H9 (cell line): ENCODE measurements around the gene MEF2C. TPM values are rescaled to one million over a fixed set of nuclear protein-coding genes. Genes with fewer than 3 reads are reported as not detected.

Experiments used
- DNase-seq: peaks from one replicate; pipeline ENCODE4 v3.0.0-alpha.2; 2017
- H2AFZ ChIP-seq: one replicate; pipeline ENCODE4 v1.6.1; 2013; ENCODE audit warnings: mild to moderate bottlenecking, low read length, control low read depth, moderate library complexity
- H2AK5ac ChIP-seq: 2 replicates; pipeline ENCODE4 v1.6.1; 2013; ENCODE audit warnings: low read length, control low read depth, mixed read lengths; ENCODE audit not compliant: insufficient read length
- H2BK120ac ChIP-seq: one replicate; pipeline ENCODE4 v1.6.1; 2013; ENCODE audit warnings: low read depth, mild to moderate bottlenecking, low read length, control low read depth, inconsistent platforms; ENCODE audit not compliant: poor library complexity, severe bottlenecking
- H2BK12ac ChIP-seq: 2 replicates; pipeline ENCODE4 v1.6.1; 2013; ENCODE audit warnings: low read length, control low read depth, mixed read lengths, low read depth; ENCODE audit not compliant: insufficient read length
- H2BK15ac ChIP-seq: 2 replicates; pipeline ENCODE4 v1.6.1; 2013; ENCODE audit warnings: low read depth, low read length, control low read depth
- H2BK20ac ChIP-seq: one replicate; pipeline ENCODE4 v1.6.1; 2013; ENCODE audit warnings: low read depth, mild to moderate bottlenecking, low read length, control low read depth, inconsistent platforms; ENCODE audit not compliant: poor library complexity, severe bottlenecking
- H2BK5ac ChIP-seq: 2 replicates; pipeline ENCODE4 v1.6.1; 2013; ENCODE audit warnings: low read length, control low read depth, mixed read lengths; ENCODE audit not compliant: insufficient read length
- H3K14ac ChIP-seq: 2 replicates; pipeline ENCODE4 v1.6.1; 2013; ENCODE audit warnings: low read length, control low read depth; ENCODE audit not compliant: insufficient read depth
- H3K18ac ChIP-seq: 2 replicates; pipeline ENCODE4 v1.6.1; 2013; ENCODE audit warnings: low read depth, mild to moderate bottlenecking, mixed read lengths, low read length, control low read depth; ENCODE audit not compliant: insufficient read length
- H3K23ac ChIP-seq: 2 replicates; pipeline ENCODE4 v1.6.1; 2013; ENCODE audit warnings: low read length, control low read depth, mixed read lengths, low read depth; ENCODE audit not compliant: insufficient read length
- H3K23me2 ChIP-seq: 2 replicates; pipeline ENCODE4 v1.6.1; 2013; ENCODE audit warnings: low read depth, mild to moderate bottlenecking, mixed read lengths, low read length, control low read depth; ENCODE audit not compliant: insufficient read length, poor library complexity, severe bottlenecking
- H3K27ac ChIP-seq: 2 replicates; pipeline ENCODE4 v1.5.1; 2013; ENCODE audit warnings: low read length, control low read depth, mixed read lengths, low read depth; ENCODE audit not compliant: insufficient read length
- H3K27me3 ChIP-seq: 2 replicates; pipeline ENCODE4 v1.6.1; 2013; ENCODE audit warnings: low read length, control low read depth, inconsistent platforms; ENCODE audit not compliant: insufficient read depth
- H3K4ac ChIP-seq: 2 replicates; pipeline ENCODE4 v1.6.1; 2013; ENCODE audit warnings: low read depth, mild to moderate bottlenecking, control low read depth, inconsistent platforms, low read length, moderate library complexity
- H3K4me1 ChIP-seq: 2 replicates; pipeline ENCODE4 v1.6.1; 2013; ENCODE audit warnings: low read length, control low read depth, inconsistent platforms; ENCODE audit not compliant: insufficient read depth
- H3K4me2 ChIP-seq: 2 replicates; pipeline ENCODE4 v1.6.1; 2013; ENCODE audit warnings: low read length, control low read depth, mixed read lengths; ENCODE audit not compliant: insufficient read length, insufficient read depth
- H3K56ac ChIP-seq: 2 replicates; pipeline ENCODE4 v1.6.1; 2013; ENCODE audit warnings: low read depth, mild to moderate bottlenecking, mixed read lengths, low read length, control low read depth; ENCODE audit not compliant: insufficient read length
- H3K79me1 ChIP-seq: 2 replicates; pipeline ENCODE4 v1.6.1; 2013; ENCODE audit warnings: low read depth, mild to moderate bottlenecking, moderate library complexity, low read length, control low read depth, inconsistent platforms; ENCODE audit not compliant: insufficient read depth, poor library complexity, severe bottlenecking
- H3K79me2 ChIP-seq: 2 replicates; pipeline ENCODE4 v1.6.1; 2013; ENCODE audit warnings: low read length, control low read depth, inconsistent platforms; ENCODE audit not compliant: insufficient read depth
- H3K9ac ChIP-seq: 2 replicates; pipeline ENCODE4 v1.6.1; 2013; ENCODE audit warnings: low read length, control low read depth, mixed read lengths; ENCODE audit not compliant: insufficient read length; ENCODE audit errors: extremely low read depth
- H3K9me3 ChIP-seq: one replicate; pipeline ENCODE4 v1.6.1; 2013; ENCODE audit warnings: low read depth, low read length, inconsistent platforms; ENCODE audit not compliant: control insufficient read depth
- H3T11ph ChIP-seq: one replicate; pipeline ENCODE4 v1.6.1; 2013; ENCODE audit warnings: mild to moderate bottlenecking, low read length, control low read depth, inconsistent platforms
- H4K20me1 ChIP-seq: one replicate; pipeline ENCODE4 v1.6.1; 2013; ENCODE audit not compliant: control insufficient read depth, insufficient read length, insufficient read depth
- H4K5ac ChIP-seq: 2 replicates; pipeline ENCODE4 v1.6.1; 2013; ENCODE audit warnings: low read depth, mild to moderate bottlenecking, mixed read lengths, low read length, control low read depth; ENCODE audit not compliant: insufficient read length
- H4K8ac ChIP-seq: replicated peaks from 2 replicates; pipeline ENCODE4 v1.6.1; 2013; ENCODE audit warnings: low read length, control low read depth, mixed read lengths, low read depth; ENCODE audit not compliant: insufficient read length
- H4K91ac ChIP-seq: 2 replicates; pipeline ENCODE4 v1.6.1; 2013; ENCODE audit warnings: low read depth, mild to moderate bottlenecking, moderate library complexity, mixed read lengths, low read length, control low read depth; ENCODE audit not compliant: insufficient read length
- H3K27ac Mint-ChIP-seq, 3 experiments: 2 replicates in 2 of 3; 3 replicates in 1 of 3; pipeline ENCODE4 v1.8.0; 2020 to 2021; ENCODE audit warnings: mixed read lengths in 3 of 3, mild to moderate bottlenecking in 1 of 3, moderate library complexity in 1 of 3
- H3K27me3 Mint-ChIP-seq: 2 replicates; pipeline ENCODE4 v1.8.0; 2021; ENCODE audit warnings: low read depth, mild to moderate bottlenecking, moderate library complexity, mixed read lengths
- H3K36me3 Mint-ChIP-seq, 3 experiments: 2 replicates in 2 of 3; 3 replicates in 1 of 3; pipeline ENCODE4 v1.8.0; 2020 to 2021; ENCODE audit warnings: low read depth in 3 of 3, mixed read lengths in 3 of 3; ENCODE audit not compliant: insufficient read depth in 1 of 3
- H3K4me1 Mint-ChIP-seq, 2 experiments: 2 replicates each; pipeline ENCODE4 v1.8.0; 2020; ENCODE audit warnings: mixed read lengths in 2 of 2
- H3K4me3 Mint-ChIP-seq, 2 experiments: 2 replicates in 1 of 2; 3 replicates in 1 of 2; pipeline ENCODE4 v1.8.0; 2020 to 2021; ENCODE audit warnings: mild to moderate bottlenecking in 2 of 2, mixed read lengths in 2 of 2, moderate library complexity in 1 of 2
- H3K9me3 Mint-ChIP-seq, 2 experiments: 2 replicates in 1 of 2; 3 replicates in 1 of 2; pipeline ENCODE4 v1.8.0; 2020; ENCODE audit warnings: mild to moderate bottlenecking in 2 of 2, mixed read lengths in 2 of 2, moderate library complexity in 1 of 2
- CTCF ChIP-seq: fragments of 200-600 bp; sonication (generic); conservative IDR thresholded peaks from 3 replicates; pipeline ENCODE4 v1.8.0; 2021; ENCODE audit warnings: antibody characterized with exemption, mild to moderate bottlenecking
- WGBS: extraction: QIAGEN DNeasy Blood & Tissue Kit; methylation state at CpG from one replicate; pipeline ENCODE4 v1.1.7; 2013; ENCODE audit warnings: missing lambda C conversion rate, low lambda C conversion rate, mixed read lengths; ENCODE audit not compliant: insufficient read length; ENCODE audit errors: extremely low coverage; 5-methylcytosine and 5-hydroxymethylcytosine counted together
- total RNA-seq: library from RNA; stranded (reverse); gene quantifications from 2 replicates; pipeline ENCODE4 v1.2.1, GENCODE V29; 2021

The MEF2C gene
- total RNA-seq, 1 experiment from 2014 or later = 0.11 TPM

GRCh38 chr5:88823201-88823600 lies 59.8 kb downstream of the MEF2C start:
- no peak overlapping the region for H2BK120ac ChIP-seq
- no peak overlapping the region for H3T11ph ChIP-seq
- Mint-ChIP-seq H3K36me3 (no peaks in the 10 kb centered on the region), H3K27me3 (no peaks in the 10 kb centered on the region), H3K4me3 (no peak overlapping the region), H3K9me3 (no peaks in the 10 kb centered on the region), H3K4me1 (peaks cover 19 to 24% of the 10 kb centered on the region in 2 experiments), H3K27ac (no peak overlapping the region)
- no peak overlapping the region for H3K56ac ChIP-seq
- no peak overlapping the region for H3K23ac ChIP-seq
- H2BK15ac ChIP-seq = no peak overlapping the region
- no peak overlapping the region for H4K91ac ChIP-seq
- no peaks in the 10 kb centered on the region for H3K27me3 ChIP-seq
- no CpG with 5 or more reads among the region's 1 CpG for WGBS
- H3K9me3 ChIP-seq = no peaks in the 10 kb centered on the region
- H2BK12ac ChIP-seq = no peak overlapping the region
- H3K4ac ChIP-seq = no peak overlapping the region
- DNase-seq = no peak
- no peaks in the 10 kb centered on the region for H3K23me2 ChIP-seq
- no peak overlapping the region for H3K27ac ChIP-seq
- no peaks in the 10 kb centered on the region for H3K79me1 ChIP-seq
- no peak overlapping the region for H2BK5ac ChIP-seq
- H3K9ac ChIP-seq = no peak overlapping the region
- no peak for TF ChIP-seq CTCF
- no peak overlapping the region for H2AFZ ChIP-seq
- no peak overlapping the region for H3K14ac ChIP-seq
- H4K5ac ChIP-seq = no peak overlapping the region
- H2AK5ac ChIP-seq = no peak overlapping the region
- H2BK20ac ChIP-seq = no peak overlapping the region
- H3K79me2 ChIP-seq = no peaks in the 10 kb centered on the region
- H4K20me1 ChIP-seq = no peaks in the 10 kb centered on the region
- no peak overlapping the region for H3K4me2 ChIP-seq
- no peak overlapping the region for H3K18ac ChIP-seq
- H4K8ac ChIP-seq = no peak overlapping the region
- peaks cover 7% of the 10 kb centered on the region for H3K4me1 ChIP-seq
